Activated naive CD4-positive, alpha-beta T cell treated with anti-CD3 and anti-CD28 coated beads, Interleukin-2, amount 50 U/mL, for 72 hours (primary cell): Measurements from ENCODE around the gene CENATAC. TPM values are rescaled to one million over a fixed set of nuclear protein-coding genes. Genes with fewer than 3 reads are reported as not detected.
"Not testable (repeated sequence)": the region's sequence is repeated elsewhere in the genome, so short reads cannot be mapped to it uniquely, and the experiment has no call there.

Experiments
- ATAC-seq, 2 donors: fragments of 150-1000 bp; cut with Tn5 transposase; 2 replicates each; pipeline ENCODE4 v1.10.0; 2021; ENCODE audit warnings: mild to moderate bottlenecking in 2 of 2, moderate library complexity in 2 of 2
- DNase-seq, 2 donors: peaks; one replicate each; pipeline ENCODE4 v3.0.0; 2021 to 2022; ENCODE audit warnings: low spot score in 2 of 2
- H3K27ac Mint-ChIP-seq, 2 donors: one replicate each; pipeline ENCODE4 v1.8.0; 2022; ENCODE audit warnings: mild to moderate bottlenecking in 2 of 2, mixed read lengths in 2 of 2
- H3K36me3 Mint-ChIP-seq, 2 donors: one replicate each; pipeline ENCODE4 v1.8.0; 2022; ENCODE audit warnings: mixed read lengths in 2 of 2
- H3K9me3 Mint-ChIP-seq, 2 donors: one replicate each; pipeline ENCODE4 v1.8.0; 2022; ENCODE audit warnings: mixed read lengths in 2 of 2
- total RNA-seq, 2 donors: library from RNA; stranded (reverse); gene quantifications; one replicate each; pipeline ENCODE4 v1.2.3, GENCODE V29; 2022

The CENATAC gene, protein sequence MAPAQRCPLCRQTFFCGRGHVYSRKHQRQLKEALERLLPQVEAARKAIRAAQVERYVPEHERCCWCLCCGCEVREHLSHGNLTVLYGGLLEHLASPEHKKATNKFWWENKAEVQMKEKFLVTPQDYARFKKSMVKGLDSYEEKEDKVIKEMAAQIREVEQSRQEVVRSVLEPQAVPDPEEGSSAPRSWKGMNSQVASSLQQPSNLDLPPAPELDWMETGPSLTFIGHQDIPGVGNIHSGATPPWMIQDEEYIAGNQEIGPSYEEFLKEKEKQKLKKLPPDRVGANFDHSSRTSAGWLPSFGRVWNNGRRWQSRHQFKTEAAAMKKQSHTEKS
- 10 to 100 TPM; 39.0 to 60.1 TPM for total RNA-seq

DNA sequence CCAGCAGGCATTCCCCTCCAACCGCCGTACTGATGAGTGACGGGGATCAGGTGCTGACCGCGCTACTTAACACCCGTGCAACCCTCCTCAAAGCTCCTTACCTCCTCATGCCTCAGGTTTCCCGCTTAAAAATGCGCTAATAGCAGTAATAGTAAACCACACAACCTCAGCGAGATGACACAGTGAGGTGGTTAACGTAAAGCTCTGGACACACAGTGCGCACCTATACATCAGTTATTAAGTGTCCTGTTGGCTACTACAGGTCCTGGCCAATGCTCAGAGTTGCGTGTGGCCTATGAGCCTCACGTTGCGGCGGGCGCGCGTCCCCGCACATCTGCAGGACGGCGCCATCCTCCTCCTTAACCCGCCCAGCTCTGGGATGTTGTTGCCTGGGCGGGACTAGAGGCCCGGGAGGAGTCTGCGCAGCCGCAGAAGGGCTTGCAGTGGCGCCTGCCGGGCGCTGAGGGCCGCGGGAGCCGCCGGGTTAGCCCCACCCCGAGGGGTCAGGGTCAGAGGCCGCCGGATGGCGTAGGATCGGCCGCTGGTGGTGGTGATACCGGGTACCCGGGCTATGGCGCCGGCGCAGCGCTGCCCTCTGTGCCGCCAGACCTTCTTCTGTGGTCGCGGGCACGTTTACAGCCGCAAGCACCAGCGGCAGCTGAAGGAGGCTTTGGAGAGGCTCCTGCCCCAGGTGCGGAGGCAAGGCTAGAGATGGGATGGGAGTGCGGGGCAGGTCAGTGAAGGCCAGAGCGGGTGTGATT, at the start of gene CENATAC:
CENATAC (plus strand) TSS at position 512 of the 761 bp plus-strand sequence; CDS start at position 572, 60 bp downstream.
- Mint-ChIP-seq H3K9me3 (peaks cover 0 to 5% of the 10 kb centered on the region in 2 donors), H3K36me3 (peaks cover 41% of the 10 kb centered on the region in 2 donors), H3K27ac (peak within 1 kb of the TSS; percentile 96 to 99)
- DNase-seq (peak; percentile 97 to 98), ATAC-seq (peak; percentile 91 to 95)

DNA sequence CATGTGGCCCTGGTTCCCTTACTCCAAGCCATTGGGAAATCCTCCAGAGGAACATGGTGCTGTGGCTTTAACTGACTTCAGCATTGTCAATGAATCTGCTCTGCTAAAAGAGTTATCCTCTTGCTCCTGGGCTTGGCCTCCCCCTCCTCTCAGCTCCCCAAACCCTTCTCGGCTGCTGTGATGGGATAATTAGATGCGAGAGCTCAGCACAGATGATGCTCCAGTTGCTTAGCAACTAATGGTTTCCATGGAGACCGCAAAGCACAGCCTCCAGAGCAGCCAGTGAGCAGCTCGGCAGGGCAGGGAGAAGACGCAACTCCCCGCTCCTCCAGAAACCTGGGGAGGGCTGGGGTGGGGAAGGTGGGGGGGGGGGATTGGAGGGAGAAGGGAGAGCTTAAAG, 44.7 kb upstream of the CENATAC start:
- no peak for ATAC-seq
- DNase-seq: no peak
- Mint-ChIP-seq H3K27ac (no peak overlapping the region), H3K36me3 (no peaks in the 10 kb centered on the region), H3K9me3 (no peaks in the 10 kb centered on the region)

DNA sequence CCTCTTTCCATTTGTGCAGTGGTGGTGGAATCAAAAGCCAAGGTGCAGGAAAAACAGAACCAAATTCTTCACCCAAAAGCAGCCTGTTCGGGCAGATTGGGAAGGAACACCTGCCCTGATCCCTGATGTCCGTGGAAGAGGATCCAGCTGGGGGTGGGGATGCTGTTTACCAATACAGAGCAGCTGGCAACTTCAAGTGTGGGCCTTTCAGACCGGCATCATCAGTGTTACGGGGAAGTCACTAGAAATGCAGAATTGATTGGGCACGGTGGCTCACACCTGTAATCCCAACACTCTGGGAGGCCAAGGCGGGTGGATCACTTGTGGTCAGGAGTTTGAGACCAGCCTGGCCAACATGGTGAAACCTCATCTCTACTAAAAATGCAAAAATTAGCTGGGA, 44.0 kb upstream of the CENATAC start:
- DNase-seq, H3K9me3 Mint-ChIP-seq, H3K36me3 Mint-ChIP-seq: not testable (repeated sequence)

DNA sequence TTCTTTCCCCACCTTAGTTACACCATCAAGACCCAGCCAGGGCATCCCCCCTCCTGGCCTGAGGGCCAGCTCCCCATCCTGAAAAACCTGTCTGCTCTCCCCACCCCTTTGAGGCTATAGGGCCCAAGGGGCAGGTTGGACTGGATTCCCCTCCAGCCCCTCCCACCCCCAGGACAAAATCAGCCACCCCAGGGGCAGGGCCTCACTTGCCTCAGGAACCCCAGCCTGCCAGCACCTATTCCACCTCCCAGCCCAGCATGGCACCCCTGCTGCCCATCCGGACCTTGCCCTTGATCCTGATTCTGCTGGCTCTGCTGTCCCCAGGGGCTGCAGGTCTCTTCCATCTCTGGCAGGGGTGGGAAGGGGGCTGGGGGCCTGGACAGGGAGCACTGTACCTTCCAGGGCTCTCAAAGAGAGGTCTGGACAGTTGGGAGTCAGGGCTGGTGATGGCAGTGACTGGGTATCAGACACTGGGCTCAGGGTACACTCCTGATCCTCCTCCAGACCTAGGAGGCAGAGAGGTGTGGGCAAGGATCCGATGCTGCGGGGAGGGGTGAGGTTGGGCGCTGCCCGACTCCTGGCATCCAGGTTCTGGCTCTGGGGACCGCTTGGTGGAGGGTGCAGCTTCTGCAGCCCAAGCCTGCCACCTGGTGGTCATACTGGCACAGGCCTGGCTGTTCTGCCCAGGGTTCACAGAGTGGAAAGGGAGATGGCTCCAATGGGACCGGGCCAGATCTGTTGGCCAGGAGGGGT, 41.7 kb upstream of the CENATAC start, which contains the start of gene UPK2:
UPK2 (plus strand) TSS at position 205 of the 753 bp plus-strand sequence; CDS start at position 258, 53 bp downstream.
- H3K9me3 Mint-ChIP-seq: no peaks in the 10 kb centered on the region
- H3K36me3 Mint-ChIP-seq: no peaks in the 10 kb centered on the region
- ATAC-seq (peak; percentile 100), DNase-seq (peak; percentile 87 to 94)
- H3K27ac Mint-ChIP-seq: no peak within 1 kb of the TSS

More for the DNA sequence above, 44.0 kb upstream of the CENATAC start:
- not testable (repeated sequence) for H3K27ac Mint-ChIP-seq, ATAC-seq

DNA sequence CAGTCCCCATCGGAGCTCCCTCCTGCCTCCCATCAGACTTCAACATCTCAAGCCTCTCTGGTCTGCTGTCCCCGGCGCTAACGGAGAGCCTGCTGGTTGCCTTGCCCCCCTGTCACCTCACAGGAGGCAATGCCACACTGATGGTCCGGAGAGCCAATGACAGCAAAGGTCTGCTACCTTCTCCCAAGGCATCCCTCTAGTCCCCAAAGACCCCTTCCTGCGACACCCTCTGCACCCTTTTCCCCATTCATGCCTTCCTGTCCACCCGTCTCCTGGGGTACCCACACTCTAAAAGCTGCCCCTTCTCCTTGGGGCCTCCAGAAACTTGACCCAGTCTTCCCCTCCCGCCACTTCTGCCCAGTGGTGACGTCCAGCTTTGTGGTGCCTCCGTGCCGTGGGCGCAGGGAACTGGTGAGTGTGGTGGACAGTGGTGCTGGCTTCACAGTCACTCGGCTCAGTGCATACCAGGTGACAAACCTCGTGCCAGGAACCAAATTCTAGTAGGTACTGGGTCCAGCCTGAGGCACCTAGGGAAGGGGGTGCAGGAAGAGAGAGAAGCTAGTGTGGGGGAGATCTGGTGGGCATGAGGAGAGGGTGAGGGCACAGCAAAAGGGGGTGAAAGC, 41.0 kb upstream of the CENATAC start:
- Mint-ChIP-seq H3K36me3 (no peaks in the 10 kb centered on the region), H3K9me3 (no peaks in the 10 kb centered on the region), H3K27ac (no peak overlapping the region)
- no peak for DNase-seq
- ATAC-seq: no peak

DNA sequence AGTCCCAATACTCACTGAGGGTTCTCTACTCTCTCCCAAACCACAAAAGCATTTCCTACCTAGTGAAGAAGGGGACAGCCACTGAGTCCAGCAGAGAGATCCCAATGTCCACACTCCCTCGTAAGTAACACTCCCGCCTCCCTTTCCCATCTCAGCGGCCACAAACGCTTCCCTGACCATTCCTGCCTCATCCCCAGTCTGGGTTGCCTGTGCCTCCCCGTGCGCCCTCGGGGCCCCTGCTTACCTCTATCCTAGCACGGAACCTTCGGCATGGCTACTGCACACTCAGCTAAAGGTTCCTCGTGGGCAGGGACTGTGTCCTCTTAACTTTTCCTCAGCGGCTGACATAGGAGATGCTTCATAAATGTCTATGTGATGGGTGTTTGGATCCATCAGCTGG, 40.4 kb upstream of the CENATAC start:
- H3K9me3 Mint-ChIP-seq: no peaks in the 10 kb centered on the region
- no peaks in the 10 kb centered on the region for H3K36me3 Mint-ChIP-seq
- no peak for DNase-seq
- ATAC-seq: no peak
- H3K27ac Mint-ChIP-seq: no peak overlapping the region

DNA sequence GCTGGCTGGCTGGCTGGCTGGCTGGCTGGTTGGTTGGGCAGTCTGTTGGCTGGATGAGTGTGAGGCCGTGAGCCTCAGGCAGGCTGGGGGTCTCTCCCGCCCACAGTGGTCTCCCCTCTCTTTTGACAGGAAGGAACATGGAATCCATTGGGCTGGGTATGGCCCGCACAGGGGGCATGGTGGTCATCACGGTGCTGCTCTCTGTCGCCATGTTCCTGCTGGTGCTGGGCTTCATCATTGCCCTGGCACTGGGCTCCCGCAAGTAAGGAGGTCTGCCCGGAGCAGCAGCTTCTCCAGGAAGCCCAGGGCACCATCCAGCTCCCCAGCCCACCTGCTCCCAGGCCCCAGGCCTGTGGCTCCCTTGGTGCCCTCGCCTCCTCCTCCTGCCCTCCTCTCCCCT, 40.0 kb upstream of the CENATAC start:
- no peak overlapping the region for H3K27ac Mint-ChIP-seq
- no peak for ATAC-seq

DNA sequence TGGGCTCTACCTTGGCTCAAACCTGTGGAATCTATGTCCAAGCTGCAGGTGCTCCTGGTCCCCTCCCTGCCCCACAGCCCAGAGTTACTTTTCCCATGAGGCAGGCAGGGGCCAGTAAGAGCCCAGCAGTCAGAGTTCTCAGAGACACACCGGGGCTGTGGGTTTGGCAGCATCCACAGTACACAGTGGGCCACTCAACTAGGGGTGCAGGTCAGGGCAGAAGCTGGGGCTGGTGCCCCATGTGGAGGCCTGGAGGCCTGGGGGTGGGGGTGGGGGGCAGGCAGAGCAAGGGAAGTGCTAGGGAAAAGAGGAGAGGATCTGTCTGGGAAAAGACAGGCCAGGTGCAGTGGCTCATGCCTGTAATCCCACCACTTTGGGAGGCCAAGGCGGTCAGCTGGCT, 39.4 kb upstream of the CENATAC start:
- H3K9me3 Mint-ChIP-seq: no peaks in the 10 kb centered on the region

More for the DNA sequence above, 40.0 kb upstream of the CENATAC start:
- no peak for DNase-seq
- Mint-ChIP-seq H3K36me3 (no peaks in the 10 kb centered on the region), H3K9me3 (no peaks in the 10 kb centered on the region)

DNA sequence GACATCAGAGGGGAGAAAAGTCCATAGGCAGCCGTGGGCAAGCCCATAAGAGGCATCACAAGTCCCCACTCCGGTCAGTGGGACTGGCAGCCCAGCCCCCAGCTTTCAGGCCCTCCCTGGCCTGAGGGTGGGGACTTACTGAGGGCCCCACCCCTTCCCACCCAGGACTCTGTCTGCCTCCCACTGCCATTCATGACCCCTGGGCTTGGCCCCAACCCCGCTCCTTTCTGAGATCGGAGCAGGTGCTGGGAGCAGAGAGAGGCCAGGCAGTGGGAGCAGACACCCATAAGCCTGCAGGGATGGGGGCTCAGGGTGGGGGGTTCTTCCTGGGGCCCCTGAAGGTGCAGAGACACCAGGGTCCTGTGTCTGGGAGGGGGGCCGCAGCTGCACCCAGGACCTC, 36.7 kb upstream of the CENATAC start:
- H3K9me3 Mint-ChIP-seq: no peaks in the 10 kb centered on the region
- peak overlapping the region in 1 of 2 donors; percentile 47 for H3K27ac Mint-ChIP-seq
- no peak for DNase-seq
- ATAC-seq: no peak
- no peaks in the 10 kb centered on the region for H3K36me3 Mint-ChIP-seq

More for the DNA sequence above, 39.4 kb upstream of the CENATAC start:
- Mint-ChIP-seq H3K27ac (no peak overlapping the region), H3K36me3 (no peaks in the 10 kb centered on the region)
- ATAC-seq (no peak), DNase-seq (no peak)

DNA sequence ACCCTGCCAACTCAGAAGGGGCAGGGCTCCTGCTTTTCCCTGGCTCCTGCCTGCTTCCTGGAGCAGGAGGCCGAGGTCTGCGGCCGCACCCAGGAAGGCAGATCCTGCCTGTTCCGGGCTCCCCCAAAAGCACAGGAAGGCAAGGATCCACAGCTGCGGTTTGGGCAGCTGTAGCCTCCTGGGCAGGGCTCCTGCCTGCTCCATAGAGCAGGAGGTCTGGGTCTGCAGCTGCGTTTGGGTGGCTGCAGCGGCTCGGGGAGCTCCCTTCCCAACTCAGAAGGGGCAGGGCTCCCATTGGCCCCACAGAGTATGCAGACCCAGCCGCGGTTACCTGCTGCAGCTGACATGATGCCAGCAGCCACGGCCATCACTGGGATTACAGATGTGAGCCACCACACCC, 36.3 kb upstream of the CENATAC start:
- Mint-ChIP-seq H3K36me3 (no peaks in the 10 kb centered on the region), H3K27ac (no peak overlapping the region), H3K9me3 (no peaks in the 10 kb centered on the region)
- ATAC-seq (no peak), DNase-seq (no peak)

DNA sequence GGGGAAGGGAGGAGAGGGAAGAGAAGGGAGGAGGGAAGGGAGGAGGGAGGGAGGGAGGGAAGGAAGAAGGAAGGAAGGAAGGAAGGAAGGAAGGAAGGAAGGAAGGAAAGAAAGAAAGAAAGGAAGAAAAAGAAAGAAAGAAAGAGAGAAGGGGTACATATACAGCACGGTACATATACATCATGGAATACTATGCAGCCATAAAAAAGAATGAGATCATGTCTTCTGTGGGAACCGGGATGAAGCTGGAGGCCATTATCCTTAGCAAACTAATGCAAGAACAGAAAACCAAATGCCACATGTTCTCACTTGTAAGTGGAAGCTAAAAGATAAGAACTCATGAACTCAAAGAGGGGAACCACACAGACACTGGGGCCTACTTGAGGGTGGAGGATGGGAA, 28.4 kb upstream of the CENATAC start:
- H3K27ac Mint-ChIP-seq, H3K9me3 Mint-ChIP-seq, H3K36me3 Mint-ChIP-seq, ATAC-seq, DNase-seq: not testable (repeated sequence)

DNA sequence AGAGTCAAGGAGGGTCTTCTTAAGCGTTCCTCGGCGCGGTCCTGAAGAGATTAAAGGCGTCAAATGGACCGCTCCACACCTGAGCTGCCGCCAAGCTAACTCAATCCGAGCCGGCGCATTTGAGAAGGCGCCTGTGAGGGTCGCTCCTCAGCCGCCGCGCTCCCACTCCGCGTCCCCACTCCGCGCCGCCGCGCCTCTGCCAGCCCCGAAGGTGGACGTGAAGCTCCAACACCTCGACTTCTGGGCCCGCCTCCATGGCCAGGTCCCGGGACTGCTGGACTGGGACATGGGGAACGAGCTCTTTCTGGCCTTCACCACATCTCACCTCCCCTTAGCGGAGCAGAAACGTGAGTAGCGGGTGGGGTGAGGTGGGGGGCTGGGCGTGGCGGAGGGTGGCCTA, 26.3 kb upstream of the CENATAC start, which contains the start of gene FOXR1:
FOXR1 (plus strand) TSS at position 116 of the 400 bp plus-strand sequence; CDS start at position 287, 171 bp downstream.
- Mint-ChIP-seq H3K9me3 (no peaks in the 10 kb centered on the region), H3K36me3 (no peaks in the 10 kb centered on the region), H3K27ac (no peak within 1 kb of the TSS)
- DNase-seq (no peak), ATAC-seq (no peak)

DNA sequence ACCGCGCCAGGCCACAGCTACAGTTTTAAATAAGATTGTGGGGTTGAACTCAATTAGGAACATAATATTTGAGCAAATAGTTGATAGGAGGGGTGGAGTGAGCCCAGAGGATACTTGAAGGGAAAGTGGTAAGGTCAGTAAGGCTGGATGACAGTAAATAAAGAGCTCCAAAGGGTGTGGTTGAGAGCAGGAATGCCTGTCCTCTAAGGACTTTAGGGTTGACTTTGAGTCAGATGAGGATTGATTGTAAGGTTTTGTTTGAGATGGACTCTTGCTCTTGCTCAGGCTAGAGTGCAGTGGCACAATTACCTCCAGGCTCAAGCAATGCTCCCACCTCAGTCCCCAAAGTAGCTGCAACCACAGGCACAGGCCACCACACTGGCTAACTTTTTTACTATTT, 24.0 kb upstream of the CENATAC start:
- no peak overlapping the region for H3K27ac Mint-ChIP-seq
- no peak for DNase-seq
- ATAC-seq: no peak
- H3K36me3 Mint-ChIP-seq: no peaks in the 10 kb centered on the region
- no peaks in the 10 kb centered on the region for H3K9me3 Mint-ChIP-seq

DNA sequence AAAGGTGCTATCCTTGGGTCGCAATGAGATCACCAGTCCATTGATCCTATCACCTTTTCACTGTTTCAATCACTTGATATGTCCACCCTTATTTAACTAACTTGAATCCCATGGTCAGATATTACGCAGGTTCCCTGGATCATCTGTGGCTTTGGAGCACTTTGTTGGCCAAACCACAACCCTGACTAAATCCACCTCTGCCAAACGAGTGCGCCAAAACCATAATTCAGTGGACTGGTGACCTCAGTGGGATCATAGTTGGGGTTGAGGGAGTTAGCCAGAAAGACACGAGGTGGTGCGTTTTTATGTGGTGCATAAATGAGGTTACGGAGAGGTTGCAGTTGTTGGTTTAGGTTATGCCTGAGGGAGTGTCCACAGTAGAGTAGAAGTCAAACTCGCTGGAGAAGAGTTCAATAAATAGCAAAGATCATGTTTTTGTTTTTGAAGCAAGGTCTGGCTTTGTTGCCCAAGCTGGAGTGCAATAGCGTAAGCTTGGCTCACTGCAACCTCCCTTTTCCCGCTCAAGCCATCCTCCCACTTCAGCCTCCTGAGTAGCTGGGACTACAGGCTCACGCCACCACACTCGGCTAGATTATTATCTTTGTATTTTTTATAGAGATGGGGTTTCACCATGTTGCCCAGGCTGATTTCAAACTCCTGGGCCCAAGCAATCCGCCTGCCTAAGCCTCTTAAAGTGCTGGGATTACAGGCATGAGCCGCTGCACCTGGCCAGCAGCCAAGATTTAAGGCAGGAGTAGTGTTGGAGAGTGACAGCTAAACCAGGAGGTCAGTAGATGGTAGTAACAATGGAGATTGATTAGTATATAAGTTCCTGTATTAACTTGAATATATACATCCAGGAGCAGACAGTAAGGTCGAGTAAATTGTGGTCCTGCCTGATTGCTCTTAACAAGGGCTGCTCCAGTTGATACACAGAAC, 21.9 kb upstream of the CENATAC start:
- ATAC-seq (no peak), DNase-seq (no peak)
- Mint-ChIP-seq H3K36me3 (no peaks in the 10 kb centered on the region), H3K27ac (no peak overlapping the region), H3K9me3 (no peaks in the 10 kb centered on the region)

DNA sequence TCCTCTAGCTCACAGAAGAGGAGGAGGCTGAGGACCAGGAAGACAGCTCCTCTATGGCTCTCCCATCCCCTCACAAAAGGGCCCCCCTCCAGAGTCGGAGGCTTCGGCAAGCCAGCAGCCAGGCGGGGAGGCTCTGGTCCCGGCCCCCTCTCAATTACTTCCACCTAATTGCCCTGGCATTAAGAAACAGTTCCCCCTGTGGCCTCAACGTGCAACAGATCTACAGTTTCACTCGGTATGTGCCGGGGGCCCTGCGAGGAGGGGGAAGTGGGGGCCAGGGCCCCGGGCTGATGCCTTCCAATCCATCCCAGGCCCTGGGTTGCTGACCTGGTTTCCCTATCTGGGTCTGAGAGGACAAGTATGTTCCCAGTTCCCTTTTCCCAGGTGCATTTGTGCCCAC, 18.5 kb upstream of the CENATAC start:
- no peaks in the 10 kb centered on the region for H3K9me3 Mint-ChIP-seq
- peak overlapping the region in 1 of 2 donors; percentile 83 for H3K27ac Mint-ChIP-seq
- H3K36me3 Mint-ChIP-seq: no peaks in the 10 kb centered on the region
- ATAC-seq: no peak
- DNase-seq: no peak
